GM19463 (cell line): ENCODE results near the gene CELSR2.
"Not testable (repeated sequence)": the region's sequence is repeated elsewhere in the genome, so short reads cannot be mapped to it uniquely, and the experiment has no call there.

Source experiments
- ATAC-seq: cut with Tn5 transposase; IDR thresholded peaks from one replicate; pipeline ENCODE4 v1.9.1; 2021; ENCODE audit warnings: mild to moderate bottlenecking, moderate library complexity; ENCODE audit not compliant: unreplicated experiment

The CELSR2 gene

DNA sequence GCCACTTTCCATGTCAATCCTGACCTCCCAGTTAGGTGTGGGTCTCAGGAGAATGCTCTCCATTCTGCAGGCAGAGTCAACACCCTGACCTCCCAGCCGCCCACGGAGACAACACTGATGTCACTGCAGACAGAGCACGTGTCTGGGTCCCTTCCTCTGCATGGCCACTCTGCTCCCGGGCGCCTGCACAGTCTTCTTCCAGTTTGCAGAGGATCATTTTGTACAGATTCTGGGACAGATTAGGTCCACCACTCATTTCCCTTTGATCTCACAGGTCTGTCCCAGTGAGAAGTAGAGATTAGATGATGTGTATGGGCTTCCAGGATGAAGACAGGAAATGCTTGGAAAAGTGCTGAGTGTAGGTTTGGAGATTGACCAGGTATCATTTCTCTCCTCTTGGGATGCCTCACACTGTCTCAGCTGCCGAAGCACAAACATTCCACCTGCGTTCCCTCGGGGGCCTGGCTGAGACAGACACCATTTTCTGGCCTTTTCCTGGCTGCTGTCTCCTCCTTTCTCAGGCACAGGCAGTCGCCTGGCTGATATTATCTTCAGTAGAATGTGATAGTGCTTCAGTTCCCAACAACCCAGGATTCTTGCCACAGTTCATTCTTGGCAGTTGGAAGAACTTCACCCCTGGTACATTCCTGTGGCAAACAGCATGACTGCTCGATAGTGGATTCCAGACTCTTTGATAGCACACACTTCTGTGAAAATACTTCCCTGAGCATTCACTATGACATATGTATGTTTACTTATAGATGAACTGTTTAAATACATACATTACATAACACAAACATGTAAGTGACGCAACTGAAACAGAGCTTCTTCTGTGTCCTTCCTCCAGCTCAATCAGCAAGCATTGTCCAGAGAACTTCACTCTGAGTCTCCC, 49.6 kb downstream of the CELSR2 start:
- ATAC-seq = no peak

DNA sequence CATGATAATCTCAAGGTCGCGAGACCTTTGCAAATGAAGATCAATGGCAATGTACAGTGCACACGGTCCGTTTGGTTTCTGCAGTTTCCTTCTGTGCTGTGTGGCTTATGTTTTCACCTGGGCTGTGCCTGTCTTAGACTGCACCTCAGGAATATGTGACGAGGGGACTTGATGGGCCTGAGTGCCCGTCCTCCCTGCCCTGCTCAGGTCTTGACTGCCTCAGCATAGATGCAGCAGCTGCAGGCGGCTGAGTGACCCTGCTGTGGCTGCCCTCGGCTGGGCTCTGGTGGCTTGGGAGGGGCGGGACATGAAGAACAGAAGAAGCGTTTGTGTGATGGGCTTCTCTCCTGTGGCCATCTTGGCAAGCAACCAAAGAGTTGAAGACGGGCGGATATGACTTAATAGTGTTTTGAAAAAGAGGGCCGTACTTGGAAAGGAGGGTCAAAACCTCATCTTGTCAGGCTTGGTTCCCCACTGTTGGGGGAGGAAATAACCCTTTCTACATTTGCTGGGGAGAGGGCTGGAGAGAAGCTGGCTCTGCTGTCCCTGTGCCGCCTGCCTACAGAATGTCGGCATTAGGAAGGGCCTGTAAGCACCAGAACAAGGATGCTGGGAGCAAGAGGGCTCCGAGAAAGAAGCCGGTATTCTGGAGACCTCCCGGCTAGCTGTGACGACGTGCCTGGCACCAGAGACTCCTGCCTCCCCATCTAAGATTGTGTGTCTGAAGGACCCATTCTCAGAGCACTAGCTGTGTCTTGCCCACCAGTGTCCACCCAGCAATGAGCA, 50.4 kb downstream of the CELSR2 start:
- ATAC-seq = no peak

DNA sequence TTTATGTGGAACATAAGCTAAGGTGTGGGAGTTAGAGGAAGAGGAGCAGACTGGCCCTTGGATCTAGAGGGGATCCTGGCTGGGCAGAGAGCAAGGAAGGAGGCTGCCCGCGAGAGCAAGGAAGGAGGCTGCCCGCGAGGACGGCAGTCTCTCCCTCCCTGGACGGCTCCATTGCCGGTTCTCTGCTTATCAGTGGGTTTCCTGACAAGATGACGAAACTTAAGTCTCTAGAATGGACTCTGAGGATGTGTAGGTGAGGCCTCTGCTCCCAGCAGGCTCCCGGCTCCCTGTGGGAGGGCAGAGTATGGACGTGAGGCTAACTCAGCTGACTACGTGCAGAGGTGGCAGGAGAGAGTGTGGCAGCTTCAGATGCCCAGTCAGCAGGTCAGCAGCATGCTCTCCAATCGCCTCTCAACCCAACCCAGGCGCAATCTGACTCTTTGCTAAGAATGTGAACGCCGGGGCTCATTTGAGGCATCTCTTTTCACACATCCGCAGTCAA, 51.4 kb downstream of the CELSR2 start:
- no peak for ATAC-seq

DNA sequence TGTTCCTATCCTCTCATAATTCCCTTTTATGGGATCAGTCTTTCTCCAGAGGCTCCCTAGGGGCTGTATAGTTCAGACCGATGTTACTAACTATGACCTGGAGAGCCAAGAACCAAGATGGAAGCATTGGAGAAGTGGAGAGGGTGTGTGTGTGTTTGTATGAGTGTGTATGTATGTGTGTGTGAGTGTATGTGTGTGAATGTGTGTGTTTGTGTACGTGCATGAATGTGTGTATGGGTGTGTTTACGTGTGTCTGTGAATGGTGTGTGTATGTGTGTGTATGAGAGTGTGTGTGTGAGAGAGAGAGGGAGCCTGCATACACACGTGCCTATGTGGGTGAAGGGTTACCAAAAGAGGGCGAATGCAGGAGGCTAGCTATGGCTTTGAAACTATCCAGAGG, 52.5 kb downstream of the CELSR2 start:
- ATAC-seq = no peak

DNA sequence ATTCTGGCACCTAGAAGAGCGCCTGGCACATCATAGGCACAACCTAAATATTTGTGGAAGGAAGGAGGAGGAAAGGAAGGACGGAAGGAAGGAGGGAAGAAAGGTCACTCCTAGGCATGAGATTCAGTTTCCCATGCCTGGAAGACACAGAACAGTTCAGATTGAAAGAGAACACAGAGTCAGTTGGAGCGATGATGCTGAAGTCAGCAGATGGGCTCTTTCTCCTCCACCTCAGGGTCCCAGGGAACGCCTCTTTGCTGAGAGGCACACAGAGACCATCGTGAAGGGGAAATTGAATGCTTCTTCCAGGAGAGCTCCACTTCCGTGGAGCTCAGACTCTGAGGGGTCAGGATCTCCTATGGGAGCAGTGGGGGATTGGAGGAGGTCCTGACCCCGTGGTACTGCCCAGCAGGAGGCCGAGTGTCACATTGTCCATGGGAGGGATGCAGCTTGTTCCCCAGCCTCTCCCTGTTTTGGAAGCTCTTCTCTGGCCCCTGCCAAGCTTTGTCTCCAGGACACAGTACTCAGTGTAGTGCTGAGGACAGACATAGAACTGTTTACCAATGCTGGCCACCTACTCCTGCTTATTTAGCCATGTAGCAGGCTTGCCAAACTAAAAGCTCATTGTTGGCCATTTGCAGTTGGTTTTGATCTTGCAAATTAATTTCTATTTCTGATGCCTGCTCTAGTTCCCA, 55.0 kb downstream of the CELSR2 start:
- no peak for ATAC-seq

DNA sequence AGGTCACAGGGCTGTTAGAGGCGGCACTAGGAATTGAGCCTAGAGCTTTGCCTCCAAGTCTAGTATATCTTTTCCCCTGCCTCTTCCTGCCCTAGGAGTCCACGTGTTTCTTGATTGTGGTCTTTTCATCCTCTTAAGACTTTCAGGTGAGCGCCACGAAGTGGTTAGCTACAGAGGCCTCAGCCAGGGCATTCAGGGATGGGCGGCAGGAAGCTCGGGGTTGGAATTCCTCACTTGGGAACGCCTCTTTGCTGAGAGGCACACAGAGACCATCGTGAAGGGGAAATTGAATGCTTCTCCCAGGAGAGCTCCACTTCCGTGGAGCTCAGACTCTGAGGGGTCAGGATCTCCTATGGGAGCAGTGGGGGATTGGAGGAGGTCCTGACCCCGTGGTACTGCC, 56.7 kb downstream of the CELSR2 start:
- not testable (repeated sequence) for ATAC-seq

DNA sequence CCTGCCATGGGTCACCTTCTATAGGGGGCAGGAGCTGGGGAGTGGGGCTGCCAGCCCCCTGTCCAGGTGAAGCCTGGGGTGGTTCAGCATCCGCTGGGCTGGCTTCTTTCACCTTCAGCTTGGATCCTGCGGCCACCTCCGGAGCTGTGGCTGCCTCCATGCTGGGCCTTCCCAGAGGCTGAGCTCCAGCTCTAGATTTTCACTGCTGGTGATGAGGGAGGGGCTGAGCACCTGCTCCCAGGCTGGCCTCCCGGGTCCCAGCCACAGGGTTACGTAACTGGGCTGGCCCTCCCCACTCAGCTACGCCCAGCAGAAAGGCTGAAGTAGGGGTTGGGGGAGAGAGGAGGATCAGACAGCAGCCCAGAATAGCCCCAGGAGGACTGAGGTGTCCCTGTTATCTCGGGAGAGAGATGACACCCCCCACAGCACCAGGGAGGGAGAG, 57.5 kb downstream of the CELSR2 start, which contains the start of gene MYBPHL:
Gene MYBPHL (minus strand): TSS at position 180 of the 442 bp plus-strand sequence. CDS start 20 bp downstream, at position 160.
- ATAC-seq = no peak

DNA sequence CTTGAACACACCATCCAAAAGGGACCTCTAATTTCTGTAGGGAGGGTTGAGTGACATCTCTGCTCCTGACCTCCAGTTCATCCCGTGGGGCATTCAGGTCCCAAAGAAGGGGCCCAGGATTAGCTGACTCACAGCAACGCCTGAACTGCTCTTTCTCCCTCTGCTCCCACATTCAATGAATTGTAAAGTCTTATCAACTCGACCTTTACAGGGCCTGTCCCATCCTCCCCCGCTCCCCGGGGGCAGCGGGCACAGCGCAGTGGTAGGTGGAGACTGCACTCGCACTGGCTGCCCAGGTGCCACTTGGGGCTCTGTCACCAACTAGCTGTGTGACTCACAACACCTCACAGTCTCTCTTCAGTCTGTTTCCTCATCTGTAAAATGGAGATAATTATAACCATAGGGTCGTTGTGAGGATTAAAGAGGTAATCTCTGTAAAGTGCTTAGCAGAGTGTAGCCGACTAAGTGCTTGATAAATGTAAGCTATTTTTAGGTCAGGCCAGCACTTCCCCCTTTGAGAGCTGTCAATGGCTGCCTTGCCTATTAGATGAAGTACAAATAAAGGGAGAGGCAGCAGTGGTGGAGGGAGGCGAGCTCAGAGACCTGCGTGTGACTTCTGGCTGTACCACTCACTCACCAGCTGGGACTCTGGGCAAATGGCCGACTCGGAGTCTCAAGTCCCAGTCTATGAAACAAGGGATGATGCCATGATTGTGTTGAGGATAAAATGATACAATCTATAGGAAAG, 58.1 kb downstream of the CELSR2 start:
- no peak for ATAC-seq

DNA sequence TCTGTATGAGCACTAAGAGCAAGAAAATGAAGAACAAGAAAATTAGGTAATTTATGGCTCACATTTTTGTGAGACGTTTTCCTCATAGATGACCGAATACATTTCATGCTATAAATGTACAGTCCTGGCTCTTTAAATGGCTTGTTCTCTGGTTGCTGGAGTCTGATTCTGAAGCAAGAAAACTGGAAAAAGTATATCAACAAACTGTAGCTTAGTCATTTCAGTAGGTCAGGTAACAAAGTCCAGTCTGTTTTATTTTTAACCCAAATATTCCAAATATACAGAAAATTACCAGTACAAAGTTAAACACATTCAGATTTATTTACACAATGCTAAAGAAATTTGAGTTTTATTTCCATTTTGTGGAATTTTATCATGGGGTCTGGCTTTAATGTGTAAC, 60.0 kb downstream of the CELSR2 start:
- ATAC-seq = no peak

DNA sequence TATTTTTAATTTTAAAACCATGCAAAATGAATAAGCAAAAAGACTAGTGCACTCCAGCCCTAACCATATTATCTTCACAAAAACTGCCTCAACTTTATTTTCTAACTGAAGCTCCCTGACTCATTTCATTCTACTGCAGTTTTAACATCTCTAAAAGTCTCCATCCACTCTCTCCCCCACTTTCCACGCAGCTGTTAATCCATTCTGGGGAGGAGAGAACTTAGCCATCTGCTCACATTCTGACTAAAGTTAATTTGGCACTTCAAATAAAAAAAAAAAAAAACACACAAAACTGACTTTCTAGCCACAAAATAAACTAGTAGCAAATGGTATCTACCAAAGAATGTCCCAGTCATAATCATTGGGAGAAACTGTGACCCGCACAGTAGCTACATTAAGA, 62.9 kb downstream of the CELSR2 start:
- ATAC-seq = no peak

DNA sequence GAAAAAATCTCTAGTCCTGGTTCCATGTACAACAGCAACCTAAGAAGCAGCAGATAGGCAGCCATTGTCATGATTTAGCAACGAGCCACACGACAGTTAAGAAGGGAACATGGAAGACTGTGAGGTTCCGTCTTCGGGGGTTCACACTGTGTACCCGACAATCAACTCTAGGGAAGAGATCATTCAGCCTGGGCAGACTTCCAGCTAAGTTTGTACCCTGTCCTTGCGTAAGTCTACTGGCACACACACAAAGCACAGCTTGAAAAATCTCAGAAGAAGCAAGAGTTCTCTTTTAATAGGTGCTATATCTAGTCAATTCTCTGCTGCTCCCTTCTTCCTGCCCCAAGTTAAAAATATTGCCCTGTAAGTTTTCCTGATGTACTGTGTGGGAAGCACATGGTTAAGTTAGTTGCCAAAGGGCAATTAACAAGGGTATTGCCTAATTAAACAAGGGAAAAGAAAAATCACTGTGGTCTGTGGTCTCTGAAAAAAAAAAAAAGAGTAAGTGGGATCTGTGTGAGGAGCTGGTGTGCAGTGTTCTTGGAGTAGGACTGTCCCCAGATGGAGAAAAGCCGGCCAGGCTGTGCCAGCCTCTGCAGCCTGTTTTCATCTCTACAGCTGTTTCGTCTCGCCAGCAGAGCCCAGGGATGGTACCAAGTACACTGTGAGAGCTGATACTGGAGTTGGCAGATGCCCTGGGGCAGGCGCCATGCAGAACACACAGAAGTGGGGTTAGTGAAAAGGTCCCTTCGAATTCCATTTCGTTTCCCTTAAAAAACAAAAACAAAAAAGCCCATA, 63.8 kb downstream of the CELSR2 start:
- no peak for ATAC-seq

DNA sequence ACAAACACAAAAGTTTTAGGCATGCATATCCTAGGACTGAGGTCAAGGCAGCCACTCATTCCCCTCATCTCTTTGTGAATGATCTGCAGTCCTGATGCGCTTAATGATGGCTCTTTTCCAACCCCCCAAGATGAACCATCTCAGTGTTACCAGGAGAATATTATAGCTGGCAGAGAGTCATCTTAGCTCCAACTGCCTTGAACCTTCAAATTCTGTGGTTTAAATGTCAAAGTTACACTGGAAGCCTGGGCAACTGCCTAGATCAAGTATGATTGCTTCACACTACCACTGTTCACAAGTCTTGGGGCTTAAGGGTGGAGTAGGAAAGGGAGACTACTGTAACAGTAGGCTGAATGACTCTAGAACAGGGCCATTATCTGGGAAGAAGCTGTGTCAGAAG, 65.5 kb downstream of the CELSR2 start:
- ATAC-seq = no peak

DNA sequence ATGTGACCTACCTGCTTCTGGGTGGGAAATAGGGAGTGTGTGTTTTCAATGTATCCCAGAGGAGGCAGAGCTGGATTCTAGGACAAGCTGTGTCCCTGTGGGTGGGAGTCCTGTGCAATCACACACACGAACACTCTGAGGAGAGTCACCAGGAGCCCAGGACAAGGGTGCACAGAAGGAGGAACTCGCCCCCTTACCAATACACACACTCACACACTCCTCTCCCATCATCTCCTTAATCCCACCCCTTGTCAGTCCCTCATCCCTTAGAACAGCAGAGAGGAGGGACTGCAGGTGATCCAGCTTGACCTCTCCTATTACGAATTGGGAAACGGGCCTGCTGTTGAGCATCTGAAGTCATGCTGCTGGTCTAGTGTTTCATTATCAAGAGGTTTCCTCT, 65.9 kb downstream of the CELSR2 start:
- no peak for ATAC-seq

DNA sequence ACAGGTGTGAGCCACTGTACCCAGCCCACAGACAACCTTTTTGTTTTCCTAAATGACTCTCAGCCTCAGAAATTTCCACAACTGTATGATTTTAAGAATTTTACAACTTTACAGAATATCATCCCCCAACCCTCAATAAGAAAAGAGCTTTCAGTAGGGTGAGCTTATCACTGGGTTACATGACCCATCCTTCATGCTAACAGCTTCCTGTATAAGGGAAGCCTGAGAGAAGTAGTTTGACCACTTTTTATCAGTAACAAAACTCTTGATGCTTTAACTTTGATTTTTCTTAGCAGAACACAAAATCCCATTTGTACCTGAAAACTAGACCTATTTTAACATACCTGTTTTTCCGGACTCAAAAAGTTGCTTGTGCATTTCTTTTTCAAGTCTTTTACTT, 67.2 kb downstream of the CELSR2 start:
- no peak for ATAC-seq

DNA sequence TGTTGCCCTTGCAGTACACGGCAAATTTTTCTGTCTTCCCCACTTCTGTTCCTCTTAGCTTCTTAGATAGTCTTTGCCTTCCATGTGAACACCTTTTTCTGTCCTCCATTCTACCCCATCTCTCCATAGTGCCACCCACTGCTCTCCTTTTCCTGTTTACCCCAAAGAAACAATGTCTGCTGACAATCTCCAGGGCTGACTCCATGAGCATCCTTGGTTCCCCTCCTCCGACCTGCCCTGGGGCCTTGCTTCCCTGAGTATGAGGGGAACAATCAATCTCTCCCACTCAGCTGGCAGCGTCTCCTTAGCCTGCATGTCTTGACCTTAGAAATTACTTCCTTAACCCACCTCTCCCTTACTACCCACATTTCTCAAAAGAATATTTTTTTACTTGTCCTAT, 69.8 kb downstream of the CELSR2 start:
- no peak for ATAC-seq

DNA sequence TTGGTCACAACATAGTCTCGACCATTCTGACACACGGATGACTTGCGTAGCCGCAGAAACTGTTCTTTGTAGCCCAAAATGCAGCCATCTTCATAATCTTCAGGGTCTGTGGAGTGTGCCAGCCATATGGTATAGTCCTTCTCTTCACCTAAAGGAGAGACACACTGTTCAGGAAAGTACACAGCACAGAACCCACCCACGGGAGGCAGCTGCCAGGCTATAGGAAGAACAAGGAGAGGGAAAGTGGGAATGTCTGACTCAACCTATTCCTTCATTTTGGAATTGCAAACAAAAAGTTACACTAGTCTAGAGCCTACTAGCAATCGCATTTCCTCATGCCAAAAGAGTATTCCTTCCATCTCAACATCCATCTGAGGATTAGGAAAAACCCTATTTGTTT, 73.6 kb downstream of the CELSR2 start:
- no peak for ATAC-seq
